SK-N-SH (cell line): ENCODE results near the gene NRM. TPM values are rescaled to one million over a fixed set of nuclear protein-coding genes. Genes with fewer than 3 reads are reported as not detected.

Source experiments
- CTCF ChIA-PET: fragments of 300-600, 350-600 bp; formaldehyde crosslinking; extraction: SDS; loops from one replicate; lab custom pipeline; 2021; lab: Yijun Ruan, JAX
- POLR2A ChIA-PET: fragments of 350-600 bp; sonication (Branson Sonifier 250); formaldehyde crosslinking; extraction: SDS; loops from one replicate; lab custom pipeline; 2020; ENCODE audit warnings: antibody characterized with exemption, inconsistent platforms; lab: Yijun Ruan, JAX
- DNase-seq: peaks from one replicate; pipeline ENCODE4 v3.0.0; 2012
- H2AFZ ChIP-seq: fragments of 200-600 bp; sonication (generic); 2 replicates; pipeline ENCODE4 v1.8.1; 2016; ENCODE audit warnings: antibody characterized with exemption, mild to moderate bottlenecking, low read depth
- H3F3A ChIP-seq: fragments of 200-600 bp; sonication (generic); replicated peaks from 2 replicates; pipeline ENCODE3; 2016; ENCODE audit warnings: antibody characterized with exemption, mild to moderate bottlenecking; ENCODE audit not compliant: insufficient read depth
- H3K27ac ChIP-seq, 2 experiments: fragments of 200-500 bp in 1 of 2; fragments of 200-600 bp in 1 of 2; sonication (Bioruptor generic) in 1 of 2; sonication (generic), shearing (Covaris generic) in 1 of 2; 2 replicates each; pipeline versions ENCODE4 v1.5.1 to v1.6.1; 2014 to 2016; ENCODE audit warnings: low read depth in 2 of 2, inconsistent platforms in 1 of 2, low read length in 1 of 2, mild to moderate bottlenecking in 1 of 2, mixed read lengths in 1 of 2
- H3K27me3 ChIP-seq: fragments of 200-600 bp; sonication (generic), shearing (Covaris generic); 2 replicates; pipeline ENCODE4 v1.6.1; 2016; ENCODE audit warnings: mixed run types; ENCODE audit not compliant: insufficient read depth
- H3K36me3 ChIP-seq, 2 experiments: fragments of 200-500 bp in 1 of 2; fragments of 200-600 bp in 1 of 2; sonication (Bioruptor generic) in 1 of 2; sonication (generic) in 1 of 2; replicated peaks in 1 of 2; 2 replicates each; pipeline versions ENCODE3 to v1.5.1; 2014 to 2016; ENCODE audit warnings: low read length in 1 of 2, mild to moderate bottlenecking in 1 of 2; ENCODE audit not compliant: insufficient read depth in 2 of 2, control insufficient read depth in 1 of 2
- H3K4me1 ChIP-seq, 2 experiments: fragments of 200-500 bp in 1 of 2; fragments of 200-600 bp in 1 of 2; sonication (Bioruptor generic) in 1 of 2; sonication (generic), shearing (Covaris generic) in 1 of 2; 2 replicates each; pipeline versions ENCODE4 v1.5.1 to v1.6.1; 2014 to 2016; ENCODE audit warnings: low read depth in 1 of 2, low read length in 1 of 2, mixed run types in 1 of 2; ENCODE audit not compliant: insufficient read depth in 2 of 2, control insufficient read depth in 1 of 2
- H3K4me2 ChIP-seq: fragments of 200-600 bp; sonication (generic), shearing (Covaris generic); 2 replicates; pipeline ENCODE4 v1.6.1; 2017; ENCODE audit warnings: mixed run types
- H3K4me3 ChIP-seq, 2 experiments: fragments of 200-500 bp in 1 of 2; fragments of 200-600 bp in 1 of 2; sonication (Bioruptor generic) in 1 of 2; sonication (generic), shearing (Covaris generic) in 1 of 2; 2 replicates each; pipeline versions ENCODE4 v1.5.1 to v1.8.1; 2014 to 2016; ENCODE audit warnings: low read depth in 2 of 2, inconsistent platforms in 1 of 2, low read length in 1 of 2, mild to moderate bottlenecking in 1 of 2, mixed read lengths in 1 of 2, moderate library complexity in 1 of 2
- H3K79me2 ChIP-seq: fragments of 200-600 bp; sonication (generic); 2 replicates; pipeline ENCODE4 v1.8.1; 2017; ENCODE audit warnings: mild to moderate bottlenecking; ENCODE audit not compliant: insufficient read depth
- H3K9ac ChIP-seq: fragments of 200-600 bp; sonication (generic); 2 replicates; pipeline ENCODE4 v1.6.1; 2017; ENCODE audit warnings: mixed run types
- H3K9me2 ChIP-seq: fragments of 200-600 bp; sonication (generic); 2 replicates; pipeline ENCODE4 v1.6.1; 2017; ENCODE audit warnings: mixed run types
- H3K9me3 ChIP-seq: fragments of 200-600 bp; sonication (generic); 2 replicates; pipeline ENCODE4 v1.6.1; 2017; ENCODE audit warnings: mixed run types, mild to moderate bottlenecking, moderate library complexity
- H4K20me1 ChIP-seq: fragments of 200-600 bp; sonication (generic); 2 replicates; pipeline ENCODE4 v1.6.1; 2017; ENCODE audit warnings: mild to moderate bottlenecking, mixed run types; ENCODE audit not compliant: insufficient read depth
- CHD2 ChIP-seq: fragments of 150-350 bp; IDR thresholded peaks from 2 replicates; pipeline ENCODE4 v1.6.1; 2018; ENCODE audit warnings: low read length; ENCODE audit not compliant: partially characterized antibody
- FOSL2 ChIP-seq: IDR thresholded peaks from 2 replicates; pipeline ENCODE4 v1.4.0; 2012; ENCODE audit warnings: low read depth, mild to moderate bottlenecking, moderate library complexity, borderline replicate concordance
- FOXJ3 ChIP-seq: sonication (generic); formaldehyde crosslinking; IDR thresholded peaks from 2 replicates; pipeline ENCODE4 v1.5.1; 2020; ENCODE audit warnings: mild to moderate bottlenecking, missing genetic modification reagents
- MEF2A ChIP-seq: IDR thresholded peaks from 2 replicates; pipeline ENCODE4 v1.4.0; 2012; ENCODE audit warnings: low read depth, borderline replicate concordance
- POLR2AphosphoS5 ChIP-seq: IDR thresholded peaks from 2 replicates; pipeline ENCODE4 v1.6.1; 2012; ENCODE audit warnings: low read depth, low read length
- RFX5 ChIP-seq: IDR thresholded peaks from 2 replicates; pipeline ENCODE4 v1.6.1; 2012; ENCODE audit warnings: mild to moderate bottlenecking, improper control_type of control experiment, low read length
- YY1 ChIP-seq: IDR thresholded peaks from 2 replicates; pipeline ENCODE4 v1.4.0; 2012; ENCODE audit warnings: low read depth, mild to moderate bottlenecking
- WGBS: methylation state at CpG from one replicate; pipeline ENCODE4 v1.1.6; 2017; ENCODE audit warnings: low lambda C conversion rate; 5-methylcytosine and 5-hydroxymethylcytosine counted together
- polyA plus RNA-seq, 3 experiments: library from polyadenylated mRNA; depleted of rRNA; stranded (reverse); fragments of >200 nt; gene quantifications; 2 replicates each; pipeline ENCODE4 v1.2.3, GENCODE V29; 2012
- TF ChIP-seq, protein P1 (sequence below): IDR thresholded peaks from 2 replicates; pipeline ENCODE4 v1.4.0; 2012; ENCODE audit warnings: low read depth, borderline replicate concordance
- TF ChIP-seq, protein P2 (sequence below): fragments of 150-350 bp; IDR thresholded peaks from 2 replicates; pipeline ENCODE4 v1.6.1; 2016; ENCODE audit warnings: mild to moderate bottlenecking, low read depth, low read length
- TF ChIP-seq, protein P3 (sequence below): IDR thresholded peaks from 2 replicates; pipeline ENCODE4 v1.4.0; 2012; ENCODE audit warnings: low read depth
- TF ChIP-seq, protein P4 (sequence below): fragments of 200-600 bp; sonication (generic); IDR thresholded peaks from 2 replicates; pipeline ENCODE4 v1.6.1; 2017; ENCODE audit warnings: antibody characterized with exemption, mild to moderate bottlenecking, moderate library complexity
- TF ChIP-seq, protein P5 (sequence below): fragments of 150-350 bp; IDR thresholded peaks from 2 replicates; pipeline ENCODE4 v1.6.1; 2017; ENCODE audit warnings: antibody characterized with exemption, low read length, low read depth, borderline replicate concordance

NRM gene
- polyA plus RNA-seq, 1 of the 3 experiments (the other 2 are of a cell fraction) = 26.8 TPM

DNA sequence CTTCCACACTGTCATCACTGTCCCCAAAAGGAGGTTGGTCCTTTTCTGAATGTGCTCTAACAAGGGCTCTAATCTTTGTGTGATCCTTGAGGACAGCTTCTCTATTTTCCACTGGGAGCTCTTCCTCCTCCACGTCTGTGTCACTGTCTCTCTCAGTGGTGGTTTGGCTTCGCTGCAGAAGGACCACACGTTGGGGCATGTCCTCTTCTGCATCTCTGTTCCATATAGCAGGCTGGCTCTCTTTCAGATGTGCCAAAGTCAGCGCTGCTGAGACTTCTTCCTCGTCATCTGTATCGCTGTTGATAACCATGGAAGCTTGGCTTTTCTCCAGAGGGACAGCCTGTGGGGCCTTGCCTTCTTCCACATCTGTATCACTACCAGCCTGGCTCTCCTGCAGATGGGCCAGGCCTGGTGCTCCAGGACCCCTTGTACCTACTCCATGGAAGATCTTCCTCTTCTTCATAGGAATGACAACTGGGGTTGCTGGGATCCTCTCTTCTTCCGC lies 21.7 kb upstream of the NRM start:
- no peaks in the 10 kb centered on the region for H4K20me1 ChIP-seq

More for the DNA sequence above, 21.7 kb upstream of the NRM start:
- POLR2A ChIA-PET = no interaction called here
- Histone ChIP-seq H3K27ac (no peak overlapping the region), H3K4me1 (peaks cover 7 to 10% of the 10 kb centered on the region in 2 experiments; a peak in 2 of 4 replicates), H3K9me3 (no peaks in the 10 kb centered on the region; the same call in 1 of the 2 replicates), H3K4me3 (no peak overlapping the region), H3K36me3 (peaks cover 29 to 36% of the 10 kb centered on the region in 2 experiments), H3K27me3 (no peaks in the 10 kb centered on the region), H3K79me2 (peaks cover 19% of the 10 kb centered on the region), H3F3A (peaks cover 10% of the 10 kb centered on the region), H3K4me2 (no peak overlapping the region), H3K9ac (no peak overlapping the region), H3K9me2 (no peaks in the 10 kb centered on the region), H2AFZ (no peak overlapping the region)
- CTCF ChIA-PET = interaction anchor here (0.9 to 42.4 kb wide), 4 partner anchors 8 to 27 kb away, joined by 3 to 838 read pairs (median 6); partner anchors contain the start of genes DHX16, NRM, PPP1R18 and TUBB
- WGBS = 94% methylated on average over 7 of the region's 7 CpGs
- no peak for DNase-seq
- no peak for TF ChIP-seq RFX5
- TF ChIP-seq POLR2AphosphoS5 = no peak
- no peak for TF ChIP-seq YY1
- TF ChIP-seq, protein P1, sequence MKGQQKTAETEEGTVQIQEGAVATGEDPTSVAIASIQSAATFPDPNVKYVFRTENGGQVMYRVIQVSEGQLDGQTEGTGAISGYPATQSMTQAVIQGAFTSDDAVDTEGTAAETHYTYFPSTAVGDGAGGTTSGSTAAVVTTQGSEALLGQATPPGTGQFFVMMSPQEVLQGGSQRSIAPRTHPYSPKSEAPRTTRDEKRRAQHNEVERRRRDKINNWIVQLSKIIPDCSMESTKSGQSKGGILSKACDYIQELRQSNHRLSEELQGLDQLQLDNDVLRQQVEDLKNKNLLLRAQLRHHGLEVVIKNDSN = no peak
- TF ChIP-seq, protein P2, sequence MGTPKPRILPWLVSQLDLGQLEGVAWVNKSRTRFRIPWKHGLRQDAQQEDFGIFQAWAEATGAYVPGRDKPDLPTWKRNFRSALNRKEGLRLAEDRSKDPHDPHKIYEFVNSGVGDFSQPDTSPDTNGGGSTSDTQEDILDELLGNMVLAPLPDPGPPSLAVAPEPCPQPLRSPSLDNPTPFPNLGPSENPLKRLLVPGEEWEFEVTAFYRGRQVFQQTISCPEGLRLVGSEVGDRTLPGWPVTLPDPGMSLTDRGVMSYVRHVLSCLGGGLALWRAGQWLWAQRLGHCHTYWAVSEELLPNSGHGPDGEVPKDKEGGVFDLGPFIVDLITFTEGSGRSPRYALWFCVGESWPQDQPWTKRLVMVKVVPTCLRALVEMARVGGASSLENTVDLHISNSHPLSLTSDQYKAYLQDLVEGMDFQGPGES = no peak
- no peak for TF ChIP-seq MEF2A
- no peak for TF ChIP-seq CHD2
- TF ChIP-seq, protein P3, sequence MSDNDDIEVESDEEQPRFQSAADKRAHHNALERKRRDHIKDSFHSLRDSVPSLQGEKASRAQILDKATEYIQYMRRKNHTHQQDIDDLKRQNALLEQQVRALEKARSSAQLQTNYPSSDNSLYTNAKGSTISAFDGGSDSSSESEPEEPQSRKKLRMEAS = no peak
- TF ChIP-seq, protein P4, sequence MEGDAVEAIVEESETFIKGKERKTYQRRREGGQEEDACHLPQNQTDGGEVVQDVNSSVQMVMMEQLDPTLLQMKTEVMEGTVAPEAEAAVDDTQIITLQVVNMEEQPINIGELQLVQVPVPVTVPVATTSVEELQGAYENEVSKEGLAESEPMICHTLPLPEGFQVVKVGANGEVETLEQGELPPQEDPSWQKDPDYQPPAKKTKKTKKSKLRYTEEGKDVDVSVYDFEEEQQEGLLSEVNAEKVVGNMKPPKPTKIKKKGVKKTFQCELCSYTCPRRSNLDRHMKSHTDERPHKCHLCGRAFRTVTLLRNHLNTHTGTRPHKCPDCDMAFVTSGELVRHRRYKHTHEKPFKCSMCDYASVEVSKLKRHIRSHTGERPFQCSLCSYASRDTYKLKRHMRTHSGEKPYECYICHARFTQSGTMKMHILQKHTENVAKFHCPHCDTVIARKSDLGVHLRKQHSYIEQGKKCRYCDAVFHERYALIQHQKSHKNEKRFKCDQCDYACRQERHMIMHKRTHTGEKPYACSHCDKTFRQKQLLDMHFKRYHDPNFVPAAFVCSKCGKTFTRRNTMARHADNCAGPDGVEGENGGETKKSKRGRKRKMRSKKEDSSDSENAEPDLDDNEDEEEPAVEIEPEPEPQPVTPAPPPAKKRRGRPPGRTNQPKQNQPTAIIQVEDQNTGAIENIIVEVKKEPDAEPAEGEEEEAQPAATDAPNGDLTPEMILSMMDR = no peak
- no peak for TF ChIP-seq FOXJ3 (CRISPR knock-in tag)
- TF ChIP-seq FOSL2 = no peak
- TF ChIP-seq, protein P5, sequence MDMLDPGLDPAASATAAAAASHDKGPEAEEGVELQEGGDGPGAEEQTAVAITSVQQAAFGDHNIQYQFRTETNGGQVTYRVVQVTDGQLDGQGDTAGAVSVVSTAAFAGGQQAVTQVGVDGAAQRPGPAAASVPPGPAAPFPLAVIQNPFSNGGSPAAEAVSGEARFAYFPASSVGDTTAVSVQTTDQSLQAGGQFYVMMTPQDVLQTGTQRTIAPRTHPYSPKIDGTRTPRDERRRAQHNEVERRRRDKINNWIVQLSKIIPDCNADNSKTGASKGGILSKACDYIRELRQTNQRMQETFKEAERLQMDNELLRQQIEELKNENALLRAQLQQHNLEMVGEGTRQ = no peak
